HG02798 (cell line): ENCODE results near the gene RNF103.
A peak's percentile ranks its signal among the peaks of the same experiment; 100 is the strongest.
"Not testable (repeated sequence)": the region's sequence is repeated elsewhere in the genome, so short reads cannot be mapped to it uniquely, and the experiment has no call there.

ENCODE experiments used
- ATAC-seq: cut with Tn5 transposase; IDR thresholded peaks from one replicate; pipeline ENCODE4 v1.9.1; 2021; ENCODE audit warnings: mild to moderate bottlenecking; ENCODE audit not compliant: unreplicated experiment, poor library complexity

Gene RNF103, protein sequence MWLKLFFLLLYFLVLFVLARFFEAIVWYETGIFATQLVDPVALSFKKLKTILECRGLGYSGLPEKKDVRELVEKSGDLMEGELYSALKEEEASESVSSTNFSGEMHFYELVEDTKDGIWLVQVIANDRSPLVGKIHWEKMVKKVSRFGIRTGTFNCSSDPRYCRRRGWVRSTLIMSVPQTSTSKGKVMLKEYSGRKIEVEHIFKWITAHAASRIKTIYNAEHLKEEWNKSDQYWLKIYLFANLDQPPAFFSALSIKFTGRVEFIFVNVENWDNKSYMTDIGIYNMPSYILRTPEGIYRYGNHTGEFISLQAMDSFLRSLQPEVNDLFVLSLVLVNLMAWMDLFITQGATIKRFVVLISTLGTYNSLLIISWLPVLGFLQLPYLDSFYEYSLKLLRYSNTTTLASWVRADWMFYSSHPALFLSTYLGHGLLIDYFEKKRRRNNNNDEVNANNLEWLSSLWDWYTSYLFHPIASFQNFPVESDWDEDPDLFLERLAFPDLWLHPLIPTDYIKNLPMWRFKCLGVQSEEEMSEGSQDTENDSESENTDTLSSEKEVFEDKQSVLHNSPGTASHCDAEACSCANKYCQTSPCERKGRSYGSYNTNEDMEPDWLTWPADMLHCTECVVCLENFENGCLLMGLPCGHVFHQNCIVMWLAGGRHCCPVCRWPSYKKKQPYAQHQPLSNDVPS

GRCh38 chr2:86623494-86624266 is at the start of gene RNF103:
Gene RNF103, minus strand, starts transcription at chr2:86623865. Its CDS starts 979 bp downstream, at chr2:86622886.
- peak; percentile 88 for ATAC-seq

GRCh38 chr2:86673011-86673410 is 49.3 kb upstream of the RNF103 start:
- no peak for ATAC-seq

GRCh38 chr2:86672027-86672545 is 48.4 kb upstream of the RNF103 start:
- no peak for ATAC-seq

GRCh38 chr2:86671337-86671981 is 47.8 kb upstream of the RNF103 start:
- no peak for ATAC-seq

DNA sequence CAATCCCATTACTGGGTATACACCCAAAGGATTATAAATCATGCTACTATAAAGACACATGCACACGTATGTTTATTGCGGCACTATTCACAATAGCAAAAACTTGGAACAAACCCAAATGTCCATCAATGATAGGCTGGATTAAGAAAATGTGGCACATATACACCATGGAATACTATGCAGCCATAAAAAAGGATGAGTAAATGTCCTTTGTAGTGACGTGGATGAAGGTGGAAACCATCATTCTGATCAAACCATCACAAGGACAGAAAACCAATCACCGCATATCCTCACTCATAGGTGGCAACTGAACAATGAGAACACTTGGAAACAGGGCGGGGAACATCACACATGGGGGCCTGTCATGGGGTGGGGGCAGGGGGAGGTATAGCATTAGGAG is 45.7 kb upstream of the RNF103 start:
- ATAC-seq = not testable (repeated sequence)

DNA sequence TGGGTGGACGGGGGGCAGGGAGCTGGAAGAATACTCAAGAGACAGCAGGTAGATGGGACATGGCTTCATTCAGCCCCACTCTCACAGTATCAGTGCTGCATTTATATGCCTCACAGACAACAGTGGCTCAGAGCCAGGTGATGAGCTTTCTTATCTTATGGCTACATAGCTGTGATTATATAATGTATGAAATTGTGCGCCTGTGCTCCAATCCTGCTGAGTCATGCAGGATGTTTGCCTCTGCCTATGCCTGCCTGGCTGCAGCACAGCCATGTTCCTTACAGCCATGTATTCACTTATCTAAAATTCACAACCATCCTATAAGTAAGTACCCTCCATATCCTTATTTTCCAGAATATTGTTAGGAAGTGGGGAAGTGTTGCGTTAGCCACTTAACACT is 37.7 kb upstream of the RNF103 start:
- no peak for ATAC-seq

DNA sequence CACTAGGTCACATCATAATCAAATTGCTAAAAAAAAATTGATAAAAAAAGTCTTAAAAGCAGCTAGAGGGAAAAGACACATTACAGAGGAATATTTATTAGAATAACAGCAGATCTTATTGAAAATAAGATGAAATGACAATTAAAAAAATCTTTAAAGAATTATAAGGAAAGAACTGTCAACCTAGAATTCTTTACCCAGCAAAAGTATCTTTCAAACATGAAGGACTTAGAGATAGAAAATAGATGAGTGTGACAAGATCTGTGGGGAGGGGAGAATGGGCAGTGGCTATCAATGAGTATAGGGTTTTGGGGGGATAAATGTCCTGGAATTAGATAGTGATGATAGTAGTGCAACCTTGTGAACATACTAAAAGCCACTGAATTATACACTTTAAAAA is 26.5 kb upstream of the RNF103 start:
- no peak for ATAC-seq

DNA sequence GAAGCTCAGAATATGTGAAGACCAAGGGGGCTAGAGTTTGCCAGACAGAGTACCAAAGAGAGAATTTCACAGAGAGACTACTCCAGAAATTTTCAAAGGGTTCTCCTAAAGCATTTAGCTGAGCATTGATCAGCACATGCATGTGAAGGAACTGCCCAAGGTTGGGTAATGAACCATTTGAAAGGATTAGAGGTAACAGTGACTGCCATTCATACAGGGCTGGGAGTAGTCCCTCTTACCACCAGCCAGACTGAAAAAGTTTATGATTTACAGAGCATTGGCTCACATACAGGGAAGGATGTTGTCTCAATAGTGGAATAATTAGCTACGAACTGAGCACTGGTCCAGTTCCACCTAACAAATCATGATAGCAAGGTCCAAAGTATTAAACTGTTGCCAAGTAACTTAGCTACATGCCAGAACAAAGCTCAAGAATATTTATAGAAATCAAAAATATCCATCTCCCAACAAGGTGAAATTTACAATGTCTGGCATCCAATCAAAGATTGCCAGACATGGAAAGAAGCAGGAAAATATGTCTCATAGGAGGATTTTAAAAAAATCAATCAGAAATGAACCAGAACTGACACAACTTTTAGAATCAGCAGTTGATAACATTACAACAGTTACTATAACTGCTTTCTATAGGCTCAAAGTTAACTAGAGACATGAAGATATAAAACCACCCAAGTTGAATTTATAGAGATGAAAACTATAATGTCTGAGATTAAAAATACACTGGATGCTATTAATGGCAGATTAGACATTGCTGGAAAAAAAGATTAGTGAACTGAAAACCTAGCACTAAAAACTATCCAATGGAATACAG is 25.7 kb upstream of the RNF103 start:
- ATAC-seq = no peak

DNA sequence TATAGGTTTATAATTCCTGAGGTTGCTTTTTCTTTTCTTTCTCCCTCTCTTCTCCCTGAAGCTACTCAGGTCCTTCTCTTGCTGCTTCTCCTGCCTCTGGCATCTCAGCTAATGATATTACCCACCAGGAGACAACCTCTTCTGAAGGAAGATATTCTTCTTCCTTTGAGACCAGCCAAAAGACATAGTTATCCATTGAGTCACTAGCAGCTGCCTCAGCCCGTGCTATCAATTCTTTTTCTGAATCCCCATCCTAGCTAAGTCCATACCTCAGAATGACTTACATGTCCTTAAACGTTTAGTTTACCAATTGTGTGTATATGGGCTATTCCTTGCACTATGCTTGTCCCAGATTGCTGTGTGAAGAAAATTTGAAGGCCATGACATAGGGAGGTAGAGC is 25.0 kb upstream of the RNF103 start:
- no peak for ATAC-seq

DNA sequence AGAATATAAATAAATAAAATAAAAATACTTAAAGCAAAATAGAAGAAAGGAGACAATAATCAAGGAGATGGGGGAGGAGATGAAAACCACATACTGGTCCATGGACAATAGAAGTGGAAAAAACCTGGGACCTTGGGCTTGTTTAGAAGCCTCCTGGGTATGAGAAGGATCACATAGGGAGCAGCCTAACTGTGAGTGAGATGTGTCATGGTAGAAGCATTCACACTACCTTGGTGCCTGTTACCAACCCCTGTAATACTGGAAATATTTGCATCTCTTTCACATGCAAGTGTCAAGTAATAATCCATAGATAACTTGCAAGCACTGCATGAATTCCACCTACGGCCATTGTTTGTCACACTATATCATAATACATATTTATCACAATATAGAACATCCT is 23.2 kb upstream of the RNF103 start:
- no peak for ATAC-seq

DNA sequence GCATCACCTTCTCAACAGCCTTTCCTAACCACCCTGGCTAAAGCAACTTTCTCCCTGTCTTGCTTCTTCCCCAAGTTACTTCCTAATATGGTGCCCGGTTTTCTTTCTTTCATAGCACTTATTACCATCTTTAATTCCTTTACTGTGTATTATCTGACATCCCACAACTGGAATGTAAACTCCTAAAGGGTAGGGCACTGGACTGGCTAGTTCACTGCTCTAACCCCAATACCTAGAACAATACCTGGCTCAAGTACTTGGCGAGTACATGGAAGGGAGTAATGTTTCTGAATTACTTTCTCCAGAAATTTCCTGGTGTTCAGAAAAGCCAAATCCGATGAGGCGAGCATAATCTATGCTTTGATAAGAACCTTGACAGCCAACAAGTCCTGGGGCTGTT is 22.7 kb upstream of the RNF103 start:
- ATAC-seq = no peak

GRCh38 chr2:86645752-86646151 is 22.1 kb upstream of the RNF103 start:
- no peak for ATAC-seq

GRCh38 chr2:86638712-86639111 is 15.0 kb upstream of the RNF103 start:
- ATAC-seq = no peak

DNA sequence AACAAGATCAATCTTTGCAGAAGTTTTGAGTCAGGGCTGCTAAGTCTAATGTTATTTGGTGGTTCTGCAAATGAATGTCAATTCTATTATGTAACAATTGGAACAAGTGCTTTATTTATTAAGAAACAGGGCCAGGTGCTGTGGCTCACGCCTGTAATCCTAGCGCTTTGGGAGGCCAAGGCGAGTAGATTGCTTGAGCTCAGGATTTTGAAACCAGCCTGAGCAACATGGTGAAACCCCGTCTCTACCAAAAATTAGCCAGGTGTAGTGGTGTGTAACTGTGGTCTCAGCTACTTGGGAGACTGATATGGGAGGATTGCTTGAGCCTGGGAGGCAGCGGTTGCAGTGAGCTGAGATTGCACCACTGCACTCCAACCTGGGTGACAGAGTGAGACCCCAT is 13.2 kb upstream of the RNF103 start:
- ATAC-seq = no peak

GRCh38 chr2:86634352-86634751 is 10.7 kb upstream of the RNF103 start:
- ATAC-seq = no peak

GRCh38 chr2:86633155-86633651 is 9.5 kb upstream of the RNF103 start:
- ATAC-seq = no peak

- ATAC-seq = no peak
Observed at GRCh38 chr2:86632672-86633071, 9.0 kb upstream of the RNF103 start.

- no peak for ATAC-seq
Observed at GRCh38 chr2:86631846-86632485, 8.3 kb upstream of the RNF103 start.

DNA sequence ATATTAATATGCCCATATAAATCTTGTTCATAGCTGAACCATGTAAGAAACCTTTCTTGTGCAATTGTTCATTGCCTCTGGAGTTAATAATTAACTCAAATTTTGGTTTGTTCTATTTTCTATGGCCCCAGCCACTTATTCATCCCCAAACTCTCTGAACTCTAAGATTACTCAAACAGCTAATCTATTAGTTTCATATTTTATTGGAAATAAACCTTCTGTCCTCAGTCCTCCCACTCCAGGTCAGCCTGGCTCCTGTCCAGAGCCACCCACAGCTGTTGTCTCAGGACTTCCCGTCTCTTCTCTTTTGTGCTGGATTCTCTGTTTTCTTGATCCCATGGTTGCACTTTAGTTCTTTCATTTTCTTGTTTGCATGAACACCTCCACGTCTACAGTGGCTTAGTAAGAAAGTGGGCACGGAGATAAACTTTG is 4.4 kb upstream of the RNF103 start:
- ATAC-seq = peak; percentile 17
